IMR-90 (cell line): Measurements from ENCODE around the gene PCBP3. TPM values are rescaled to one million over a fixed set of nuclear protein-coding genes. Genes with fewer than 3 reads are reported as not detected.

Source experiments
- ATAC-seq: fragments of 200-7000 bp; cut with Tn5 transposase; 2 replicates; pipeline ENCODE4 v1.9.1; 2020; ENCODE audit warnings: low read depth, mild to moderate bottlenecking, moderate library complexity
- BruUV-seq: library from RNA; stranded (reverse); fragments of 400-500 nt; replicated peaks from 2 replicates; lab custom pipeline; 2021; lab: Mats Ljungman, UMichigan
- CTCF ChIA-PET: fragments of 300-600 bp; formaldehyde crosslinking; extraction: SDS; loops from one replicate; lab custom pipeline; 2021; ENCODE audit warnings: antibody characterized with exemption; lab: Yijun Ruan, JAX
- POLR2A ChIA-PET: fragments of 300-600 bp; sonication (Branson Sonifier 250); formaldehyde crosslinking; loops from one replicate; lab custom pipeline; 2022; ENCODE audit warnings: antibody characterized with exemption; ENCODE audit not compliant: unreplicated experiment; lab: Charles Lee
- DNase-seq: peaks from one replicate; pipeline ENCODE4 v3.0.0; 2013
- H2AFZ ChIP-seq: replicated peaks from 2 replicates; pipeline ENCODE3; 2013; ENCODE audit warnings: low read length, mild to moderate bottlenecking; ENCODE audit not compliant: poor library complexity
- H2AK5ac ChIP-seq: 2 replicates; pipeline ENCODE4 v1.6.1; 2013; ENCODE audit warnings: low read depth, low read length, inconsistent platforms
- H2AK9ac ChIP-seq: replicated peaks from 2 replicates; pipeline ENCODE3; 2013; ENCODE audit warnings: mild to moderate bottlenecking, low read depth, low read length, moderate library complexity; ENCODE audit not compliant: poor library complexity
- H2BK120ac ChIP-seq: 2 replicates; pipeline ENCODE4 v1.6.1; 2013; ENCODE audit warnings: low read depth, low read length, inconsistent platforms
- H2BK15ac ChIP-seq: 3 replicates; pipeline ENCODE4 v1.6.1; 2013; ENCODE audit warnings: low read depth, low read length, inconsistent platforms
- H2BK20ac ChIP-seq: 2 replicates; pipeline ENCODE4 v1.6.1; 2013; ENCODE audit warnings: low read depth, mild to moderate bottlenecking, inconsistent platforms, low read length, moderate library complexity
- H2BK5ac ChIP-seq: 2 replicates; pipeline ENCODE4 v1.6.1; 2013; ENCODE audit warnings: mild to moderate bottlenecking, low read depth, low read length, inconsistent platforms; ENCODE audit not compliant: poor library complexity, severe bottlenecking
- H3K14ac ChIP-seq: replicated peaks from 2 replicates; pipeline ENCODE4 v1.6.1; 2013; ENCODE audit warnings: low read depth, low read length, inconsistent platforms
- H3K18ac ChIP-seq: 2 replicates; pipeline ENCODE4 v1.6.1; 2013; ENCODE audit warnings: low read depth, low read length, control low read depth
- H3K23ac ChIP-seq: 2 replicates; pipeline ENCODE4 v1.6.1; 2013; ENCODE audit warnings: low read depth, low read length, inconsistent platforms
- H3K27ac ChIP-seq: 2 replicates; pipeline ENCODE4 v1.5.1; 2013; ENCODE audit warnings: mild to moderate bottlenecking, control low read depth, low read length; ENCODE audit not compliant: insufficient read depth
- H3K27me3 ChIP-seq: 2 replicates; pipeline ENCODE4 v1.6.1; 2013; ENCODE audit warnings: low read length; ENCODE audit not compliant: control insufficient read depth, insufficient read depth
- H3K36me3 ChIP-seq: 2 replicates; pipeline ENCODE4 v1.6.1; 2013; ENCODE audit warnings: low read length, mixed read lengths; ENCODE audit not compliant: control insufficient read depth, insufficient read depth
- H3K4ac ChIP-seq: 2 replicates; pipeline ENCODE4 v1.6.1; 2013; ENCODE audit warnings: low read depth, low read length, inconsistent platforms
- H3K4me1 ChIP-seq: 2 replicates; pipeline ENCODE4 v1.6.1; 2013; ENCODE audit warnings: low read length, mixed read lengths; ENCODE audit not compliant: control insufficient read depth, insufficient read depth
- H3K4me2 ChIP-seq: 2 replicates; pipeline ENCODE4 v1.6.1; 2013; ENCODE audit warnings: low read depth, mild to moderate bottlenecking, control low read depth, low read length, moderate library complexity
- H3K4me3 ChIP-seq: 2 replicates; pipeline ENCODE4 v1.5.1; 2013; ENCODE audit warnings: low read depth, mild to moderate bottlenecking, control low read depth, low read length, moderate library complexity; ENCODE audit not compliant: insufficient read depth
- H3K56ac ChIP-seq: 2 replicates; pipeline ENCODE4 v1.6.1; 2013; ENCODE audit warnings: low read length, inconsistent platforms; ENCODE audit not compliant: insufficient read depth; ENCODE audit errors: extremely low read depth
- H3K79me1 ChIP-seq, 2 experiments: 2 replicates each; pipeline ENCODE4 v1.6.1; 2013; ENCODE audit warnings: low read length in 2 of 2, inconsistent platforms in 1 of 2, low read depth in 1 of 2
- H3K9ac ChIP-seq: 2 replicates; pipeline ENCODE4 v1.6.1; 2013; ENCODE audit warnings: low read depth, low read length, control low read depth
- H3K9me1 ChIP-seq: 2 replicates; pipeline ENCODE4 v1.6.1; 2013; ENCODE audit warnings: low read length, inconsistent platforms; ENCODE audit not compliant: insufficient read depth
- H3K9me3 ChIP-seq: 2 replicates; pipeline ENCODE4 v1.6.1; 2013; ENCODE audit warnings: low read length; ENCODE audit not compliant: control insufficient read depth, insufficient read depth
- H4K20me1 ChIP-seq: 2 replicates; pipeline ENCODE4 v1.6.1; 2013; ENCODE audit warnings: low read length, inconsistent platforms; ENCODE audit not compliant: insufficient read depth
- H4K5ac ChIP-seq: 2 replicates; pipeline ENCODE4 v1.6.1; 2013; ENCODE audit warnings: mild to moderate bottlenecking, low read depth, low read length, control low read depth
- H4K8ac ChIP-seq, 2 experiments: 2 replicates each; pipeline ENCODE4 v1.6.1; 2013; ENCODE audit warnings: low read depth in 2 of 2, low read length in 2 of 2, control low read depth in 1 of 2, inconsistent platforms in 1 of 2
- H4K91ac ChIP-seq: 2 replicates; pipeline ENCODE4 v1.6.1; 2013; ENCODE audit warnings: low read depth, low read length, inconsistent platforms; ENCODE audit not compliant: insufficient read depth
- BHLHE40 ChIP-seq: fragments of 150-350 bp; IDR thresholded peaks from 2 replicates; pipeline ENCODE4 v1.6.1; 2016; ENCODE audit warnings: mild to moderate bottlenecking, low read depth, low read length
- CEBPB ChIP-seq: IDR thresholded peaks from 2 replicates; pipeline ENCODE4 v1.6.1; 2012; ENCODE audit warnings: low read depth, low read length, improper control_type of control experiment
- CTCF ChIP-seq: conservative IDR thresholded peaks from 2 replicates; pipeline ENCODE4 v1.5.1; 2012; ENCODE audit warnings: mild to moderate bottlenecking, low read depth, low read length, improper control_type of control experiment
- FOS ChIP-seq: fragments of 150-350 bp; IDR thresholded peaks from 2 replicates; pipeline ENCODE4 v1.6.1; 2016; ENCODE audit warnings: low read depth, low read length
- MAFK ChIP-seq: IDR thresholded peaks from 2 replicates; pipeline ENCODE4 v1.6.1; 2012; ENCODE audit warnings: low read depth, low read length, improper control_type of control experiment
- MAZ ChIP-seq: IDR thresholded peaks from 2 replicates; pipeline ENCODE4 v1.6.1; 2012; ENCODE audit warnings: low read depth, mild to moderate bottlenecking, low read length, improper control_type of control experiment, moderate library complexity, borderline replicate concordance
- MXI1 ChIP-seq: IDR thresholded peaks from 2 replicates; pipeline ENCODE4 v1.6.1; 2012; ENCODE audit warnings: low read depth, mild to moderate bottlenecking, low read length, moderate library complexity, borderline replicate concordance
- NFE2L2 ChIP-seq: fragments of 150-350 bp; IDR thresholded peaks from 2 replicates; pipeline ENCODE4 v1.6.1; 2016; ENCODE audit warnings: low read depth, mild to moderate bottlenecking, low read length
- POLR2A ChIP-seq: IDR thresholded peaks from 2 replicates; pipeline ENCODE4 v1.6.1; 2012; ENCODE audit warnings: mild to moderate bottlenecking, low read depth, low read length
- RAD21 ChIP-seq: IDR thresholded peaks from 2 replicates; pipeline ENCODE4 v1.6.1; 2012; ENCODE audit warnings: low read length, improper control_type of control experiment
- RCOR1 ChIP-seq: IDR thresholded peaks from 2 replicates; pipeline ENCODE4 v1.6.1; 2012; ENCODE audit warnings: mild to moderate bottlenecking, low read length, improper control_type of control experiment; ENCODE audit not compliant: insufficient replicate concordance
- RFX5 ChIP-seq: IDR thresholded peaks from 2 replicates; pipeline ENCODE4 v1.8.0; 2012; ENCODE audit warnings: low read depth, mild to moderate bottlenecking, low read length, moderate library complexity
- SMC3 ChIP-seq: fragments of 150-350 bp; IDR thresholded peaks from 2 replicates; pipeline ENCODE4 v1.6.1; 2016; ENCODE audit warnings: low read depth, mild to moderate bottlenecking, antibody characterized with exemption, low read length, moderate library complexity
- WGBS, 2 experiments: methylation state at CpG; one replicate each; pipeline versions ENCODE4 v1.1.5 to v1.1.7; 2013; ENCODE audit warnings: missing lambda C conversion rate in 2 of 2; ENCODE audit not compliant: insufficient read length in 1 of 2; ENCODE audit errors: extremely low coverage in 2 of 2; 5-methylcytosine and 5-hydroxymethylcytosine counted together
- dilution Hi-C: fragments of 300-500 bp; cut with HindIII; formaldehyde crosslinking; loops from one replicate; pipeline ENCODE4 v1.14.3; 2018; ENCODE audit warnings: low sequenced_read_pairs; ENCODE audit not compliant: unreplicated experiment
- in situ Hi-C: fragments of 300-500 bp; cut with MboI; formaldehyde crosslinking; loops from 3 replicates; pipeline ENCODE4 v1.14.3; 2019; ENCODE audit warnings: low sequenced_read_pairs, inconsistent platforms, mixed read lengths
- intact Hi-C: fragments of 100-400 bp; cut with micrococcal nuclease; formaldehyde crosslinking; loops from 2 replicates; pipeline ENCODE4 v1.10.0; 2022
- polyA plus RNA-seq, 3 experiments: library from polyadenylated mRNA; depleted of rRNA; stranded (reverse); fragments of >200 nt; gene quantifications; 2 replicates each; pipeline ENCODE4 v1.2.3, GENCODE V29; 2012; ENCODE audit warnings: low replicate concordance in 1 of 3
- total RNA-seq: library from RNA; depleted of rRNA; stranded (reverse); fragments of >200 nt; gene quantifications from 2 replicates; pipeline ENCODE4 v1.2.3, GENCODE V29; 2012
- TF ChIP-seq, protein P1 (sequence below): fragments of 150-350 bp; IDR thresholded peaks from 2 replicates; pipeline ENCODE4 v1.6.1; 2016; ENCODE audit warnings: low read depth, mild to moderate bottlenecking, low read length, moderate library complexity, borderline replicate concordance
- TF ChIP-seq, protein P2 (sequence below): fragments of 150-350 bp; IDR thresholded peaks from 2 replicates; pipeline ENCODE4 v1.6.1; 2017; ENCODE audit warnings: mild to moderate bottlenecking, antibody characterized with exemption, low read length, low read depth

The PCBP3 gene
- total and polyA plus RNA-seq, 2 of the 4 experiments (the other 2 are of a cell fraction), result 2.9 to 3.9 TPM

DNA sequence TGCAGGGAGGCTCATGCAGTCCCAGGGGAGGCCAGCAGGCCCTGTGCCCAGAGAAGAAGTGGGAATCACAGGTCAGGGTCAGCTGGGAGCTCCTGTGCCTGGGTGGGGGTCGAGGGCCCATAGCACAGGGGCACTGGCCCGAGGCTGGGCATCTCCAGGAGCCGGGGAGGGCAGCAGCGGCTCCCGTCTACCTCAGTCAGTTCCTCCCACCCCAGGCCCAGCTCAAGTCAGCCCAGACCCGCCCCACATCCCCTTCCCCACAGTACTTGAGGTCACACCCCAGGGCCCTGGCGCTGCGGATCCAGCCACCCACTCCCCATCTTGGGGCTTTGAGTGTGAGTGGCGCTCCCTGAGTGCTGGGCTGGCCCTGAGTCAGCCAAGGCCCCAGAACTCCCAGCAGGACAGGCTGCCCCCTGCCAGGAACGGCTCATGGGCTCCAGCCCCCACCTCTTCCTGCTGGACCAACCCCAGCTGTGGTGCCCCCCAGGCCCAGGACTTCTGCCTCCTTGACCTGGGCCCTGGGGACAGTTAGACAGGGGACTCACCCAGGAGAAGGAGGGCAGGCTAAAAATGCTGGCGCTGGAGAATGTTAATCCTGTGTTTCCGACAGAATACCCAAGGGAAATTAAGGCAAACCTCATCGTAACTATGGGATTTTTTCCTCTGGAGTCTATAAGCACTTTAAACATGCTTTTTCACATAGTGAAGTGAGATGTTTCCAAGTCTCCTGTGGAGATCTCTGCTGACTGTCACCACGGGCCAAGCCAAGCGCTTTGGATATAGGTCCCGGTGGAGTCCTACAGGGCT, 269.3 kb downstream of the PCBP3 start:
- Histone ChIP-seq H3K9me1 (no peaks in the 10 kb centered on the region), H3K4me2 (no peak overlapping the region), H3K79me1 (no peaks in the 10 kb centered on the region), H3K14ac (no peak overlapping the region), H4K20me1 (no peaks in the 10 kb centered on the region), H4K5ac (no peak overlapping the region), H3K4me1 (peaks cover 3% of the 10 kb centered on the region; the same call in 1 of the 2 replicates), H3K9me3 (no peaks in the 10 kb centered on the region), H4K91ac (no peak overlapping the region), H3K4me3 (no peak overlapping the region), H3K27me3 (peaks cover 5% of the 10 kb centered on the region; the same call in 1 of the 2 replicates), H3K4ac (no peak overlapping the region), H2BK20ac (no peak overlapping the region), H2AFZ (no peak overlapping the region), H4K8ac (no peak overlapping the region), H2AK5ac (no peak overlapping the region), H3K18ac (no peak overlapping the region), H3K56ac (no peak overlapping the region), H3K27ac (no peak overlapping the region), H2BK5ac (no peak overlapping the region), H3K23ac (no peak overlapping the region), H3K36me3 (peaks cover 2% of the 10 kb centered on the region; the same call in 1 of the 2 replicates), H2BK120ac (no peak overlapping the region), H3K9ac (no peak overlapping the region), H2BK15ac (no peak overlapping the region), H2AK9ac (no peak overlapping the region)
- ChIA-PET CTCF (no interaction called here), POLR2A (no interaction called here)
- in situ Hi-C loops, result no loop called here
- DNase-seq, result no peak
- BruUV-seq, result no TSS peak
- 95% methylated on average over 4 of the region's 16 CpGs; no CpG with 5 or more reads in 1 of the 2 experiments for WGBS, 2 experiments
- intact Hi-C loops, result no loop called here
- no peak for ATAC-seq
- dilution Hi-C loops, result no loop called here
- TF ChIP-seq, protein P1, sequence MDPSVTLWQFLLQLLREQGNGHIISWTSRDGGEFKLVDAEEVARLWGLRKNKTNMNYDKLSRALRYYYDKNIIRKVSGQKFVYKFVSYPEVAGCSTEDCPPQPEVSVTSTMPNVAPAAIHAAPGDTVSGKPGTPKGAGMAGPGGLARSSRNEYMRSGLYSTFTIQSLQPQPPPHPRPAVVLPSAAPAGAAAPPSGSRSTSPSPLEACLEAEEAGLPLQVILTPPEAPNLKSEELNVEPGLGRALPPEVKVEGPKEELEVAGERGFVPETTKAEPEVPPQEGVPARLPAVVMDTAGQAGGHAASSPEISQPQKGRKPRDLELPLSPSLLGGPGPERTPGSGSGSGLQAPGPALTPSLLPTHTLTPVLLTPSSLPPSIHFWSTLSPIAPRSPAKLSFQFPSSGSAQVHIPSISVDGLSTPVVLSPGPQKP, result no peak
- TF ChIP-seq MAFK, result no peak
- TF ChIP-seq CTCF, result no peak
- TF ChIP-seq BHLHE40, result no peak
- TF ChIP-seq, protein P2, sequence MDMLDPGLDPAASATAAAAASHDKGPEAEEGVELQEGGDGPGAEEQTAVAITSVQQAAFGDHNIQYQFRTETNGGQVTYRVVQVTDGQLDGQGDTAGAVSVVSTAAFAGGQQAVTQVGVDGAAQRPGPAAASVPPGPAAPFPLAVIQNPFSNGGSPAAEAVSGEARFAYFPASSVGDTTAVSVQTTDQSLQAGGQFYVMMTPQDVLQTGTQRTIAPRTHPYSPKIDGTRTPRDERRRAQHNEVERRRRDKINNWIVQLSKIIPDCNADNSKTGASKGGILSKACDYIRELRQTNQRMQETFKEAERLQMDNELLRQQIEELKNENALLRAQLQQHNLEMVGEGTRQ, result no peak
- TF ChIP-seq MAZ, result no peak
- no peak for TF ChIP-seq RAD21
- TF ChIP-seq RFX5, result no peak
- no peak for TF ChIP-seq SMC3
- TF ChIP-seq RCOR1, result no peak
- TF ChIP-seq POLR2A, result no peak
- no peak for TF ChIP-seq CEBPB
- TF ChIP-seq MXI1, result no peak
- TF ChIP-seq FOS, result no peak
- TF ChIP-seq NFE2L2, result no peak
